Measurements from ENCODE around the gene YPEL2.
"Not testable (repeated sequence)": the region's sequence is repeated elsewhere in the genome, so short reads cannot be mapped to it uniquely, and the experiment has no call there.

YPEL2 gene

GRCh38 chr17:59331129-59331928 lies at the start of gene YPEL2:
Gene YPEL2, plus strand, starts transcription at chr17:59331655. Its CDS starts 21,755 bp downstream, at chr17:59353410.
- DNase-seq (ENCODE audit: low spot score in 2 of 2) (peak; percentile 82), ATAC-seq (ENCODE audit: low read depth) (peak; percentile 92)
- Mint-ChIP-seq H3K27me3 (no peaks in the 10 kb centered on the region), H3K36me3 (no peaks in the 10 kb centered on the region), H3K4me1 (peaks cover 43% of the 10 kb centered on the region), H3K4me3 (peak within 1 kb of the TSS; percentile 90), H3K9me3 (no peaks in the 10 kb centered on the region), H3K27ac (peak within 1 kb of the TSS; percentile 67)

- H3K9me3 Mint-ChIP-seq = no peaks in the 10 kb centered on the region
- H3K4me3 Mint-ChIP-seq = no peak overlapping the region
- no peak for DNase-seq (ENCODE audit: low spot score in 2 of 2)
- H3K27ac Mint-ChIP-seq = no peak overlapping the region
- ATAC-seq (ENCODE audit: low read depth) = no peak
- peaks cover 3% of the 10 kb centered on the region for H3K4me1 Mint-ChIP-seq
- no peaks in the 10 kb centered on the region for H3K27me3 Mint-ChIP-seq
- no peaks in the 10 kb centered on the region for H3K36me3 Mint-ChIP-seq
These were observed 47.1 kb upstream of the YPEL2 start for GRCh38 chr17:59284317-59284716.

GRCh38 chr17:59287452-59287851 lies 44.0 kb upstream of the YPEL2 start:
- DNase-seq (ENCODE audit: low spot score in 2 of 2) (no peak), ATAC-seq (ENCODE audit: low read depth) (peak; percentile 56)
- no peak overlapping the region for H3K27ac Mint-ChIP-seq
- no peak overlapping the region for H3K4me3 Mint-ChIP-seq
- peaks cover 11% of the 10 kb centered on the region for H3K4me1 Mint-ChIP-seq
- H3K27me3 Mint-ChIP-seq = no peaks in the 10 kb centered on the region
- H3K36me3 Mint-ChIP-seq = no peaks in the 10 kb centered on the region
- no peaks in the 10 kb centered on the region for H3K9me3 Mint-ChIP-seq

- ATAC-seq (ENCODE audit: low read depth) (no peak), DNase-seq (ENCODE audit: low spot score in 2 of 2) (no peak)
- Mint-ChIP-seq H3K4me3 (no peak overlapping the region), H3K27ac (no peak overlapping the region), H3K36me3 (no peaks in the 10 kb centered on the region), H3K9me3 (no peaks in the 10 kb centered on the region), H3K4me1 (peaks cover 11% of the 10 kb centered on the region), H3K27me3 (no peaks in the 10 kb centered on the region)
These were observed 43.6 kb upstream of the YPEL2 start for GRCh38 chr17:59287891-59288290.

- Mint-ChIP-seq H3K4me3 (no peak overlapping the region), H3K36me3 (no peaks in the 10 kb centered on the region), H3K9me3 (no peaks in the 10 kb centered on the region)
These were observed 41.5 kb upstream of the YPEL2 start for GRCh38 chr17:59289981-59290301.

GRCh38 chr17:59290302-59290998 lies 41.0 kb upstream of the YPEL2 start:
- H3K36me3 Mint-ChIP-seq; H3K27me3 Mint-ChIP-seq; H3K27ac Mint-ChIP-seq; H3K9me3 Mint-ChIP-seq; DNase-seq (ENCODE audit: low spot score in 2 of 2); ATAC-seq (ENCODE audit: low read depth): not testable (repeated sequence)
- Mint-ChIP-seq H3K4me1 (peaks cover 11% of the 10 kb centered on the region), H3K4me3 (peak overlapping the region; percentile 30)

More at GRCh38 chr17:59289981-59290301, 41.5 kb upstream of the YPEL2 start:
- ATAC-seq (ENCODE audit: low read depth) = no peak
- Mint-ChIP-seq H3K27ac (no peak overlapping the region), H3K27me3 (no peaks in the 10 kb centered on the region), H3K4me1 (peaks cover 11% of the 10 kb centered on the region)
- no peak for DNase-seq (ENCODE audit: low spot score in 2 of 2)

GRCh38 chr17:59292174-59292523 lies 39.3 kb upstream of the YPEL2 start:
- no peak overlapping the region for H3K27ac Mint-ChIP-seq
- no peaks in the 10 kb centered on the region for H3K9me3 Mint-ChIP-seq
- peaks cover 1% of the 10 kb centered on the region for H3K27me3 Mint-ChIP-seq
- no peaks in the 10 kb centered on the region for H3K36me3 Mint-ChIP-seq
- peaks cover 11% of the 10 kb centered on the region for H3K4me1 Mint-ChIP-seq
- no peak for ATAC-seq (ENCODE audit: low read depth)
- H3K4me3 Mint-ChIP-seq = no peak overlapping the region
- no peak for DNase-seq (ENCODE audit: low spot score in 2 of 2)

GRCh38 chr17:59296190-59296589 lies 35.3 kb upstream of the YPEL2 start:
- peaks cover 6% of the 10 kb centered on the region for H3K27me3 Mint-ChIP-seq
- no peak for DNase-seq (ENCODE audit: low spot score in 2 of 2)
- H3K4me3 Mint-ChIP-seq = no peak overlapping the region
- ATAC-seq (ENCODE audit: low read depth) = no peak
- peaks cover 5% of the 10 kb centered on the region for H3K4me1 Mint-ChIP-seq
- H3K27ac Mint-ChIP-seq = no peak overlapping the region
- H3K9me3 Mint-ChIP-seq = peaks cover 4% of the 10 kb centered on the region
- H3K36me3 Mint-ChIP-seq = peaks cover 1% of the 10 kb centered on the region

- Mint-ChIP-seq H3K9me3 (peaks cover 4% of the 10 kb centered on the region), H3K27me3 (peaks cover 6% of the 10 kb centered on the region), H3K36me3 (peaks cover 1% of the 10 kb centered on the region), H3K4me1 (peaks cover 7% of the 10 kb centered on the region), H3K4me3 (no peak overlapping the region), H3K27ac (no peak overlapping the region)
- ATAC-seq (ENCODE audit: low read depth) = no peak
- DNase-seq (ENCODE audit: low spot score in 2 of 2) = no peak
These were observed 32.9 kb upstream of the YPEL2 start for GRCh38 chr17:59298521-59298920.

GRCh38 chr17:59299400-59300092 lies 31.9 kb upstream of the YPEL2 start:
- peaks cover 1% of the 10 kb centered on the region for H3K36me3 Mint-ChIP-seq
- ATAC-seq (ENCODE audit: low read depth) = no peak
- peaks cover 4% of the 10 kb centered on the region for H3K9me3 Mint-ChIP-seq

GRCh38 chr17:59300941-59301340 lies 30.5 kb upstream of the YPEL2 start:
- peak; percentile 75 for ATAC-seq (ENCODE audit: low read depth)
- H3K4me3 Mint-ChIP-seq = no peak overlapping the region
- DNase-seq (ENCODE audit: low spot score in 2 of 2) = no peak
- H3K9me3 Mint-ChIP-seq = peaks cover 4% of the 10 kb centered on the region
- peaks cover 6% of the 10 kb centered on the region for H3K27me3 Mint-ChIP-seq
- H3K36me3 Mint-ChIP-seq = peaks cover 1% of the 10 kb centered on the region
- H3K27ac Mint-ChIP-seq = no peak overlapping the region
- peaks cover 7% of the 10 kb centered on the region for H3K4me1 Mint-ChIP-seq

More at GRCh38 chr17:59299400-59300092, 31.9 kb upstream of the YPEL2 start:
- no peak for DNase-seq (ENCODE audit: low spot score in 2 of 2)
- peaks cover 7% of the 10 kb centered on the region for H3K4me1 Mint-ChIP-seq
- H3K27me3 Mint-ChIP-seq = peaks cover 6% of the 10 kb centered on the region
- no peak overlapping the region for H3K27ac Mint-ChIP-seq
- H3K4me3 Mint-ChIP-seq = no peak overlapping the region

GRCh38 chr17:59304811-59305210 lies 26.6 kb upstream of the YPEL2 start:
- H3K27me3 Mint-ChIP-seq = peaks cover 3% of the 10 kb centered on the region
- DNase-seq (ENCODE audit: low spot score in 2 of 2) = no peak
- no peak for ATAC-seq (ENCODE audit: low read depth)
- H3K4me1 Mint-ChIP-seq = peaks cover 7% of the 10 kb centered on the region
- peaks cover 4% of the 10 kb centered on the region for H3K9me3 Mint-ChIP-seq
- peaks cover 1% of the 10 kb centered on the region for H3K36me3 Mint-ChIP-seq
- no peak overlapping the region for H3K27ac Mint-ChIP-seq
- H3K4me3 Mint-ChIP-seq = no peak overlapping the region

- Mint-ChIP-seq H3K4me3 (no peak overlapping the region), H3K27me3 (no peaks in the 10 kb centered on the region), H3K27ac (peak overlapping the region; percentile 40), H3K4me1 (peaks cover 5% of the 10 kb centered on the region), H3K9me3 (no peaks in the 10 kb centered on the region), H3K36me3 (no peaks in the 10 kb centered on the region)
- DNase-seq (ENCODE audit: low spot score in 2 of 2) = no peak
- ATAC-seq (ENCODE audit: low read depth) = no peak
These were observed 21.1 kb upstream of the YPEL2 start for GRCh38 chr17:59310263-59310920.

GRCh38 chr17:59311051-59311468 lies 20.4 kb upstream of the YPEL2 start:
- no peaks in the 10 kb centered on the region for H3K27me3 Mint-ChIP-seq
- no peaks in the 10 kb centered on the region for H3K36me3 Mint-ChIP-seq
- H3K4me1 Mint-ChIP-seq = peaks cover 5% of the 10 kb centered on the region
- peak overlapping the region; percentile 40 for H3K27ac Mint-ChIP-seq
- ATAC-seq (ENCODE audit: low read depth) (peak; percentile 96), DNase-seq (ENCODE audit: low spot score in 2 of 2) (peak; percentile 36 to 58)
- no peaks in the 10 kb centered on the region for H3K9me3 Mint-ChIP-seq
- H3K4me3 Mint-ChIP-seq = no peak overlapping the region

All from memory B cell (primary cell).